GM12872 (cell line): ENCODE measurements around the gene EVPL.

ENCODE experiments used
- TF ChIP-seq, protein P1 (sequence below): IDR thresholded peaks from 3 replicates; pipeline ENCODE4 v1.5.1; 2011; ENCODE audit warnings: low read depth, mild to moderate bottlenecking, low read length, moderate library complexity; ENCODE audit not compliant: insufficient read depth

EVPL gene

DNA sequence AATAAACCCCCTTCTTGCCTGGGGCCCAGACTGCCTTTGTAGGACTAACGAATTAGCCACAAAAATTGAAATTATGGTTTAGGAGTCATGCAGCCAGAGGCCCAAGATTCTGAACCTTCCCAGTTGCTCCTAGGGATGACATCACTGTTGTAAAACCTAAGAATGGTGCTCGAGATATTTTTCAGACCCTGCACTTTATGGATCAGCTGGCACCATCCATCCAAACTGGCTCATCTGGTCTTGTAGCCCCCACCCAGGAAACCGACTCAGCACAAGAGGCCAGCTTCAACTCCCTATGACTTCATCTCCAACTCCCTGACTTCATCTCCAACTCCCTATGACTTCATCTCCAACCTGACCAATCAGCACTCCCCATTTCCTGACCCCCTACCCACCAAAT lies 10.9 kb upstream of the EVPL start:
- TF ChIP-seq, protein P1, sequence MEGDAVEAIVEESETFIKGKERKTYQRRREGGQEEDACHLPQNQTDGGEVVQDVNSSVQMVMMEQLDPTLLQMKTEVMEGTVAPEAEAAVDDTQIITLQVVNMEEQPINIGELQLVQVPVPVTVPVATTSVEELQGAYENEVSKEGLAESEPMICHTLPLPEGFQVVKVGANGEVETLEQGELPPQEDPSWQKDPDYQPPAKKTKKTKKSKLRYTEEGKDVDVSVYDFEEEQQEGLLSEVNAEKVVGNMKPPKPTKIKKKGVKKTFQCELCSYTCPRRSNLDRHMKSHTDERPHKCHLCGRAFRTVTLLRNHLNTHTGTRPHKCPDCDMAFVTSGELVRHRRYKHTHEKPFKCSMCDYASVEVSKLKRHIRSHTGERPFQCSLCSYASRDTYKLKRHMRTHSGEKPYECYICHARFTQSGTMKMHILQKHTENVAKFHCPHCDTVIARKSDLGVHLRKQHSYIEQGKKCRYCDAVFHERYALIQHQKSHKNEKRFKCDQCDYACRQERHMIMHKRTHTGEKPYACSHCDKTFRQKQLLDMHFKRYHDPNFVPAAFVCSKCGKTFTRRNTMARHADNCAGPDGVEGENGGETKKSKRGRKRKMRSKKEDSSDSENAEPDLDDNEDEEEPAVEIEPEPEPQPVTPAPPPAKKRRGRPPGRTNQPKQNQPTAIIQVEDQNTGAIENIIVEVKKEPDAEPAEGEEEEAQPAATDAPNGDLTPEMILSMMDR = no peak

DNA sequence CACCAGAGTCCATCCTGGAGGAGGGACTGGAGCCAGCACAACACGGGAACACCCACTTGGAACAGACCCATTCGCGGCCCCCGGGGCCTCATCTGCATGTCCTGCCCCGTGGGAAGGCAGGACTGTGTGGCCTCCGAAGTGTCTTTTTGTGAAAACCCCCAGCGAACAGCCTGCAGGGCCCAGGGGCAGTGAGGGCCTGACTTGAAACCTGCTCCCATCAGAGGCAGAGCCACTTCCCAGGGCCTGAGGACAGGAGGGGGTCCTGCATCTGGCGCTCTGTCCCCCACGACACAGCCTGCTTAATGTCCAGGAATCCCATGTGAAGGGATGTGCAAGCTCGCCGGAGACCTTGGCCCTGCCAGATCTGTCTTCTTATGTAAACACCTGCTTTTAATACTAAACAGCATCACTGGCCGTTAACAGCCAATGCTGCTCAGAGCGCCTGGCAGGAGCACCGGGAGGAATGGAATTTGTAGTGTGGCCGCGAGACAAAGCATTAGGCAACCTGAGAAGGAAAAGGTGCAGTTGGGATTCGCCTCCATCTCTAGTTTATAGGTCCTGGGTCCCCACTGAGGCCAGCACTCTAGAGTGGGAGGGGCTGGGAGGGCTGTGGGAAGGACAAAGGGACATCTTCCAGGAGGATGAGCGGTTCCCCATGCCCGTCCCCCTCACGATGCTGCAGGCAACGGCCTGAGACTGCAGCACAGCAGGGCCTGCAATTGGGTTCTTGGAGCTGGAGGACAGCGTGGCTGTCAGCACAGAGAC lies 9.6 kb upstream of the EVPL start:
- TF ChIP-seq, protein P1 = no peak

DNA sequence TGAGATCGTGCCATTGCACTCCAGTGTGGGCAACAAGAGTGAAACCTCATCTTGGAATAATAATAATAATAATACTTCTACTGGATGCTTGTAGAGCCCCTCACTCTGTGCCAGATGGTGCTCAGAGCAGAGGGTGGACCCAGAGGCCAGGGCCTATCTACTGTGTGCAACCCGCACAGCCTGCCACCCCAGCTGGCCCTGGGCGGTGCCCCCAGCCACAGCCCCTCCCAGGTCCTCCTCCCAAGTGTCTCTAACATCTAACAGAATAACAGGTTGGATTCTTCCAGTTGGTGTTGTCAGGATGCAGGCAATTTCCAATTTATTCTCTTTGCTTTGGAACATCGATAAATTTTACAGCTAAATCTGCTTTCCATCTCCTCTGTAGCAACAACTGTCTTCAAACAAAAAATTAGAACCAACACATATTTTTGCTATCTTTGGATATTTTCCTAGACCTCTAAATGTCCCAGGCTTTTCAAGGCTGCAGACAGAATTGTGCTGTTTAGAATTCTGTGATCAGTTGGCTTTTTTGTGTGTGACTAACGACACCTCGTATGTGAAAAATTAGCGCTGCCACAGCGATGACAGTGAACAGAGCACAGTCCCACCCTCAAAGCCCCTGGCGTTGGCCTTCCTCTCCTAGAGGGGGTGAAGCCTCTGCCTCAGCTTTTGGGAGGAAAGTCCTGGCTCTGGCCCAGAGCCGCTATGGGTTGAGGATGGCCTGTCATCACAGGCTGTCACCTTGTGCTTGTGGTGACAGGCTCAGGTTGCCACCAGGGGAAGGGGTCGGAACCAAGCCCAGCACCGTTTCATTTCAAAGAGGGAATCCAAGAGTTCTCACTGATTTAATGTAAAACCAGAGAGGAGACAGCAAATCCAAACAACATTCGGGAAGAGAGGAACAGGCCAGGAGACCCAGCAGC lies 7.6 kb upstream of the EVPL start:
- TF ChIP-seq, protein P1 = no peak

DNA sequence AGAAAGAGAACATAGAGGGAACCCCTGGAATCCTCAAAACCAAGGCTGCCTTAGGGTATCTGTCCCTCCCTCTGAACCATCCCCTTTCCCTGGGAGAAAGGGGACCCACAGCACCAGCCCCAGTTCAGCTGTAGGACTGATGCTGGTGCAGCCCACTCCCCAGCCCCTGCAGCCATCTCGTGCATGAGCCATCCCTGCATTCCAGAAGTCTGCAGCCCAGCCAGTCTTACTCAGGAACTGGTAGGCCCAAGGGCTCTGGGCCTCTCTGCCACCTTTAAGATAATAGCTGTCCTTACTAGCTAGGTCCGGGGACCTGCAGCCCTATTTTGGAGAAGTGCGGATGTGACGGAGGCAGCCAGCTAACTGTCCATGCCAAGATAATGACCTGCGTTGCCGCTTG lies 6.0 kb upstream of the EVPL start:
- TF ChIP-seq, protein P1 = no peak

DNA sequence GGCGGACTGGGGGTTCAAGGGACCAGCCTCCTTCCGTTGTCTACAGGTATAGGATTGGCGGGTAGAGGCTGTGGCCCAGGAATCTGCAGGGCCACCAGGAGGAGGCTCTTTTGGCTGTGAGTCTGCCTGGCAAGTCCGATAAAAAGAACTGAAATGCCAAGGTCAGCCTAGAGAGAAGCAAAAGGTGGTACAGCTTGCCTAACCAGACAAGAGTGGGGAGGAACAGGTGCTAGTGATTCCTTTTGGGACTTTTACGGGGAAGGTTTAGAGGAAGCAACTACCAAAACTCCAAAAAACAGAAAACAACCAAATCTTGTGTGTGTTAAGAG lies 5.6 kb upstream of the EVPL start:
- TF ChIP-seq, protein P1 = no peak

DNA sequence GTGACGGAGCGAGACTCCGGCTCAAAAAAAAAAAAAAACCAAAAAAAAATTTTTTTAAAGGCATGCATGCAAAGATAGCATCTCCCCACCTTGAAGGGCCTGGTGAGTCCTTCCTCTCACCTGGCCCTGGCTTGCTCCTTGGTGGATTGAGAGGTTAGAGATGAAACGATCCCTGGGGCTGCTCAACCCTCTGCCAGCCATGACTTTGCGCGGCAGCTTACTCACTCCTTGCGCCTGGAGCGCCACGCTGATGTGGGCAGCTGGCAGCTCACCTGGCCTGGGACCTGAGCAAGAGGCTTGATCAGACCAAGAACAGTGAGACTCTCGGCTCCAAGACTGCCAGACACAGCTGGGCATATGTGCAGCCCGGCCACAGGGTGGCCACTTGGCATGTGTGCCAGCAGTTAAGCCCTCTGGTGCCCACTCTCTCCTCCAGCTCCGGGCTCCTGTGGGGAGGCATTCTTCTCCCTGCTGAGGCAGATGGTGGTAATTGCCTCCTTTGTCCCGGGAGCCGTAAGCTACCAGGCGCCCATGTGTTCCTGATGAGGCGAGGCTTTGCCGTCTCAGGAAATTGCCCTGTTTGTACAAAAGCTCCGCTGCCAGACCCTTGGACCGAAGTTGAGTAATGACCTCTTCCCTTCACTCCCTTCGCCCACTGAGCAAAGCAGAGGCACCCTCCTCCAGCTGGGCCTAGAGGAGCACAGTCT lies 5.1 kb upstream of the EVPL start:
- TF ChIP-seq, protein P1 = no peak

DNA sequence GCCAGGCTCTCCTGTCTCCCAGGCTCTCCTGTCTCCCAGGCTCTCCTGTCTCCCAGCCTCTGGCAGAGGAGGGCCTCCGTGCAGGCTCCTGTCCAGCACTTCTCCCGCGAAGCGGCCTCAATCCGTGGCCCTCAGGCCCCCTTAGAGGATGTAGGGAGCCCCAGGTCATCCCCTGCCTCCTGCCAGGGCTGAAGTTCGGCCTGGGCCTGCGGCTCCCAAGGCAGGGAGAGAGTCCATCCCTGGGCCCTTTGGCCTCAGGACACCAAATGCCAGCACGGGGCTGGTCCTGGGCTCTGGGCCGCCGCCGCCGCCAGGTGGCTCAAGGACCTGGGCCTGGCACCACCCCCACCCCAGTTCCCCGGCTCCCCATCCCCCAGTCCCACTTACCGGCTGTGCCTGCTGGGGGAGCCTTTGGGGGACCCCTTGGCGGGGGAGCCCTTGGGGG lies 370 bp downstream of the EVPL start:
- TF ChIP-seq, protein P1 = no peak
